Keratinocyte (primary cell): ENCODE data around the gene EHMT1. TPM values are rescaled to one million over a fixed set of nuclear protein-coding genes. Genes with fewer than 3 reads are reported as not detected.
A peak's percentile ranks its signal among the peaks of the same experiment; 100 is the strongest.

Source experiments
- DNase-seq: peaks from one replicate; pipeline ENCODE4 v3.0.0-alpha.2; 2011; ENCODE audit warnings: low read depth, missing footprints, low spot score
- FAIRE-seq: peaks from 2 replicates; lab custom pipeline; 2011; peaks lifted over from hg19 to GRCh38; lab: Jason Lieb, UNC
- H2AFZ ChIP-seq: 2 replicates; pipeline ENCODE4 v1.6.0; 2012; ENCODE audit warnings: low read length, control low read depth, inconsistent platforms; ENCODE audit not compliant: control insufficient read depth
- H3K27ac ChIP-seq: 2 replicates; pipeline ENCODE4 v1.5.1; 2011; ENCODE audit warnings: low read length; ENCODE audit not compliant: control insufficient read depth, insufficient read depth
- H3K27me3 ChIP-seq: 3 replicates; pipeline ENCODE4 v1.6.0; 2011; ENCODE audit warnings: low read length; ENCODE audit not compliant: control insufficient read depth, insufficient read depth; ENCODE audit errors: extremely low read depth
- H3K36me3 ChIP-seq, 2 experiments: 2 replicates in 1 of 2; 3 replicates in 1 of 2; pipeline ENCODE4 v1.5.1; 2011; ENCODE audit warnings: low read length in 2 of 2, mild to moderate bottlenecking in 1 of 2; ENCODE audit not compliant: control insufficient read depth in 2 of 2, insufficient read depth in 2 of 2; ENCODE audit errors: extremely low read depth in 1 of 2
- H3K4me1 ChIP-seq: 3 replicates; pipeline ENCODE4 v1.5.1; 2011; ENCODE audit warnings: low read length; ENCODE audit not compliant: control insufficient read depth, insufficient read depth; ENCODE audit errors: extremely low read depth
- H3K4me2 ChIP-seq: 3 replicates; pipeline ENCODE4 v1.6.0; 2011; ENCODE audit warnings: low read depth, low read length; ENCODE audit not compliant: control insufficient read depth, insufficient read depth; ENCODE audit errors: extremely low read depth
- H3K4me3 ChIP-seq, 3 experiments: fragments of 200-600 bp in 1 of 3; sonication (generic) in 1 of 3; 2 replicates in 2 of 3; 3 replicates in 1 of 3; pipeline ENCODE4 v1.5.1; 2011 to 2016; ENCODE audit warnings: low read length in 3 of 3, mild to moderate bottlenecking in 3 of 3, control low read depth in 2 of 3, inconsistent platforms in 1 of 3, low read depth in 1 of 3, mixed read lengths in 1 of 3, mixed run types in 1 of 3, moderate library complexity in 1 of 3; ENCODE audit not compliant: control insufficient read depth in 2 of 3, insufficient read depth in 2 of 3; ENCODE audit errors: extremely low read depth in 1 of 3
- H3K79me2 ChIP-seq: 2 replicates; pipeline ENCODE4 v1.6.0; 2012; ENCODE audit warnings: low read length; ENCODE audit not compliant: control insufficient read depth, insufficient read depth
- H3K9ac ChIP-seq: 3 replicates; pipeline ENCODE4 v1.6.0; 2011; ENCODE audit warnings: low read length; ENCODE audit not compliant: control insufficient read depth, insufficient read depth; ENCODE audit errors: extremely low read depth
- H3K9me1 ChIP-seq: 3 replicates; pipeline ENCODE4 v1.6.0; 2011; ENCODE audit warnings: low read length; ENCODE audit not compliant: control insufficient read depth, insufficient read depth; ENCODE audit errors: extremely low read depth
- H3K9me3 ChIP-seq: 2 replicates; pipeline ENCODE4 v1.5.1; 2012; ENCODE audit warnings: low read depth, low read length; ENCODE audit not compliant: control insufficient read depth
- H4K20me1 ChIP-seq: 3 replicates; pipeline ENCODE4 v1.6.0; 2011; ENCODE audit warnings: low read length; ENCODE audit not compliant: control insufficient read depth, insufficient read depth; ENCODE audit errors: extremely low read depth
- EZH2 ChIP-seq: IDR thresholded peaks from one replicate; pipeline ENCODE4 v1.6.1; 2012; ENCODE audit warnings: inconsistent platforms, mild to moderate bottlenecking, low read length, moderate library complexity
- dilution Hi-C: fragments of 300-500 bp; cut with MboI; formaldehyde crosslinking; loops from one replicate; pipeline ENCODE4 v1.7.0; 2020; ENCODE audit warnings: low sequenced_read_pairs; ENCODE audit not compliant: extremely low pct_ligation_motif_present
- polyA plus RNA-seq, 5 experiments: library from polyadenylated mRNA; depleted of rRNA in 3 of 5; stranded (reverse) in 3 of 5; stranded (forward) in 1 of 5; unstranded in 1 of 5; fragments of >200 nt; gene quantifications; 1 replicate in 1 of 5; 2 replicates in 3 of 5; 3 replicates in 1 of 5; pipeline versions ENCODE4 v1.2.1 to v1.2.3, GENCODE V29; 2011 to 2012; ENCODE audit warnings: missing spikeins in 2 of 5, low read depth in 1 of 5, low replicate concordance in 1 of 5
- TF ChIP-seq, protein P1 (sequence below), 3 experiments: IDR thresholded peaks in 1 of 3; conservative IDR thresholded peaks in 1 of 3; optimal IDR thresholded peaks in 1 of 3; 2 replicates in 2 of 3; 3 replicates in 1 of 3; pipeline versions ENCODE3 to v1.5.1; 2011; ENCODE audit warnings: low read length in 3 of 3, mild to moderate bottlenecking in 3 of 3, moderate library complexity in 2 of 3, control low read depth in 1 of 3, inconsistent platforms in 1 of 3; ENCODE audit not compliant: insufficient read depth in 2 of 3; ENCODE audit errors: extremely low read depth in 1 of 3

Gene EHMT1
- polyA plus RNA-seq, 1 donor (not counting 4 experiments of a cell fraction or from before 2014, with no cell fraction given) = 25.9 TPM

DNA sequence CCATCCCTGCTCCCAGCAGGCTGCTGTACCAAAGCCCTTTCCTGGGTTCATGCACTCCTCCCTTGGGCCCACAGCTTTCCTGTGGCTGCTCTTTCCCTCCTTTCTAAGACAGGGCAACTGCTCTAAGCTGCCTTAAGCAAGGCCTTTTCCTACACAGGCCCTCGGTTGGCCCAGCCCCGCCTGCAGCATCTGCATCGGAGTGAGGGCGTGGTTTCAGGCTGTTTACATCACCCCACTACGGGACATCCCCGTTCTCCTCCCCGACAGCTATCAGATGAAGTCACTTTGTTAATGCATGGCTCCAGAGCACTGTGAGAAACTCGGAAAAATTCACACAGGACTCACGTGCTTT lies 43.5 kb upstream of the EHMT1 start:
- TF ChIP-seq EZH2 = no peak
- TF ChIP-seq, protein P1, sequence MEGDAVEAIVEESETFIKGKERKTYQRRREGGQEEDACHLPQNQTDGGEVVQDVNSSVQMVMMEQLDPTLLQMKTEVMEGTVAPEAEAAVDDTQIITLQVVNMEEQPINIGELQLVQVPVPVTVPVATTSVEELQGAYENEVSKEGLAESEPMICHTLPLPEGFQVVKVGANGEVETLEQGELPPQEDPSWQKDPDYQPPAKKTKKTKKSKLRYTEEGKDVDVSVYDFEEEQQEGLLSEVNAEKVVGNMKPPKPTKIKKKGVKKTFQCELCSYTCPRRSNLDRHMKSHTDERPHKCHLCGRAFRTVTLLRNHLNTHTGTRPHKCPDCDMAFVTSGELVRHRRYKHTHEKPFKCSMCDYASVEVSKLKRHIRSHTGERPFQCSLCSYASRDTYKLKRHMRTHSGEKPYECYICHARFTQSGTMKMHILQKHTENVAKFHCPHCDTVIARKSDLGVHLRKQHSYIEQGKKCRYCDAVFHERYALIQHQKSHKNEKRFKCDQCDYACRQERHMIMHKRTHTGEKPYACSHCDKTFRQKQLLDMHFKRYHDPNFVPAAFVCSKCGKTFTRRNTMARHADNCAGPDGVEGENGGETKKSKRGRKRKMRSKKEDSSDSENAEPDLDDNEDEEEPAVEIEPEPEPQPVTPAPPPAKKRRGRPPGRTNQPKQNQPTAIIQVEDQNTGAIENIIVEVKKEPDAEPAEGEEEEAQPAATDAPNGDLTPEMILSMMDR (optimal IDR thresholded peaks at IDR 0.05 in 1 of 3, IDR thresholded peaks at IDR 0.05 in 1 of 3, conservative IDR thresholded peaks at IDR 0.05 in 1 of 3; ENCODE audit: extremely low read depth in 1 of 3, insufficient read depth in 2 of 3, low read length in 3 of 3) = no peak
- no peaks in the 10 kb centered on the region for H3K9me1 ChIP-seq
- DNase-seq = no peak
- H3K9ac ChIP-seq = no peak overlapping the region
- no peak overlapping the region for H2AFZ ChIP-seq
- H3K4me1 ChIP-seq = peaks cover 27% of the 10 kb centered on the region
- H3K79me2 ChIP-seq = peaks cover 38% of the 10 kb centered on the region
- no peaks in the 10 kb centered on the region for H3K9me3 ChIP-seq
- H3K36me3 ChIP-seq = peaks cover 29 to 38% of the 10 kb centered on the region in 2 experiments
- H4K20me1 ChIP-seq = peaks cover 3% of the 10 kb centered on the region
- no peaks in the 10 kb centered on the region for H3K27me3 ChIP-seq
- no peak for FAIRE-seq
- dilution Hi-C loops = no loop called here
- H3K27ac ChIP-seq = peak overlapping the region; percentile 50
- H3K4me2 ChIP-seq = no peak overlapping the region
- H3K4me3 ChIP-seq = no peak overlapping the region

DNA sequence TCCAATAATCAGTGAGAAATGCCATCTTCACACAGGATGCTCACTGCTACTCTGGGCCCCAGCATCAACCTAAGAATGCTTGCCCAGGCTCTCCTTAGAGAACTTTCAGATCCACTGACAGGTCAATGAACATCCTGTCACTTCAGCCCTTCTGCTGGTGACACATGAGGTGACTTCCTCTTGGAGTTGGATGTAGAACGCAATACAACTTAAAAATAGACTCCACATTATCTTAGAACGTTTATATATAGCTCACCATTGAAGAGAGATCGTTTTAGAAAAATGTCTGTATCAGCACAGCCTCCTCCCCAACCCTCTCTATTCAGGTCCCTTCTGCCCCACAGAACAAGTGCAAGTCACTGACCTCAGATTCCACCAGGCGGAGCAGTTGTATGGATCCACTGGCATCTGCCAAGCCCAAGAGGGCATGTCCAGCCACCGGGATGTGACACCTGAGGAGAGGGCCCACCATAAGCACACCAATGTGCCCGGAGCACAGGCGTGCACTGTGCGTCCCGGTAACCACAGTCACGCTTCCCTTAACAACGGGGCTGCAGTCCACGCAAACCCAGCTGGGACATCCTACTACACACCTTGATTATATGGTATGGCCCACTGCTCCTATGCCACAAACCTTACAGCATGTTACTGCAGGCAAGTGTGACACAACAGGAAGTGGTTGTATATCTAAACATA lies 42.9 kb upstream of the EHMT1 start:
- Histone ChIP-seq H3K36me3 (peaks cover 27 to 36% of the 10 kb centered on the region in 2 experiments), H3K9me1 (no peaks in the 10 kb centered on the region), H3K79me2 (peaks cover 34% of the 10 kb centered on the region), H3K4me2 (peak overlapping the region; percentile 57), H3K9me3 (no peaks in the 10 kb centered on the region), H3K4me1 (peaks cover 27% of the 10 kb centered on the region), H2AFZ (no peak overlapping the region), H3K4me3 (no peak overlapping the region), H4K20me1 (peaks cover 3% of the 10 kb centered on the region), H3K27ac (peak overlapping the region; percentile 50), H3K27me3 (no peaks in the 10 kb centered on the region), H3K9ac (no peak overlapping the region)
- FAIRE-seq = no peak
- dilution Hi-C loops = no loop called here
- no peak for DNase-seq
- TF ChIP-seq EZH2 = no peak
- TF ChIP-seq, protein P1 (optimal IDR thresholded peaks at IDR 0.05 in 1 of 3, IDR thresholded peaks at IDR 0.05 in 1 of 3, conservative IDR thresholded peaks at IDR 0.05 in 1 of 3; ENCODE audit: extremely low read depth in 1 of 3, insufficient read depth in 2 of 3, low read length in 3 of 3) = peak in 1 of 3 experiments; percentile 13
